Ascending aorta (tissue), 2 donors: ENCODE measurements around the gene CERK. TPM values are rescaled to one million over a fixed set of nuclear protein-coding genes. Genes with fewer than 3 reads are reported as not detected.
"Not testable (repeated sequence)": the region's sequence is repeated elsewhere in the genome, so short reads cannot be mapped to it uniquely, and the experiment has no call there.

ENCODE experiments used
- DNase-seq, 2 donors: peaks; one replicate each; pipeline ENCODE4 v3.0.0-alpha.2; 2019; ENCODE audit warnings: low spot score in 2 of 2
- H3K27ac ChIP-seq, 2 donors: fragments of 200-600 bp; sonication (generic); one replicate each; pipeline ENCODE4 v1.5.1; 2016 to 2017; ENCODE audit warnings: mild to moderate bottlenecking in 1 of 2
- H3K27me3 ChIP-seq: fragments of 200-600 bp; sonication (generic); one replicate; pipeline ENCODE4 v1.5.1; 2017
- H3K36me3 ChIP-seq, 2 donors: fragments of 200-600 bp; sonication (generic); one replicate each; pipeline ENCODE4 v1.5.1; 2016
- H3K4me1 ChIP-seq, 2 donors: fragments of 200-600 bp; sonication (generic); one replicate each; pipeline ENCODE4 v1.5.1; 2016 to 2017; ENCODE audit warnings: mild to moderate bottlenecking in 1 of 2
- H3K4me3 ChIP-seq, 2 donors: fragments of 200-600 bp; sonication (generic); one replicate each; pipeline ENCODE4 v1.5.1; 2016 to 2017; ENCODE audit warnings: mild to moderate bottlenecking in 1 of 2
- H3K9me3 ChIP-seq, 2 donors: fragments of 200-600 bp; sonication (generic); one replicate each; pipeline ENCODE4 v1.5.1; 2016
- intact Hi-C: fragments of 100-400 bp; cut with DNase I; formaldehyde crosslinking; loops from one replicate; pipeline ENCODE4 v1.15.1; 2023
- total RNA-seq: library from RNA; depleted of rRNA; stranded (reverse); fragments of >200 nt; gene quantifications from one replicate; pipeline ENCODE4 v1.1.0, GENCODE V29; 2016
- TF ChIP-seq, protein P1 (sequence below), 3 experiments: fragments of 200-600 bp in 2 of 3; fragments of 450-650 bp in 1 of 3; sonication (generic) in 2 of 3; IDR thresholded peaks; one replicate each; pipeline ENCODE4 v1.5.1; 2016 to 2019; ENCODE audit warnings: antibody characterized with exemption in 3 of 3, mild to moderate bottlenecking in 1 of 3, moderate library complexity in 1 of 3

Gene CERK, protein sequence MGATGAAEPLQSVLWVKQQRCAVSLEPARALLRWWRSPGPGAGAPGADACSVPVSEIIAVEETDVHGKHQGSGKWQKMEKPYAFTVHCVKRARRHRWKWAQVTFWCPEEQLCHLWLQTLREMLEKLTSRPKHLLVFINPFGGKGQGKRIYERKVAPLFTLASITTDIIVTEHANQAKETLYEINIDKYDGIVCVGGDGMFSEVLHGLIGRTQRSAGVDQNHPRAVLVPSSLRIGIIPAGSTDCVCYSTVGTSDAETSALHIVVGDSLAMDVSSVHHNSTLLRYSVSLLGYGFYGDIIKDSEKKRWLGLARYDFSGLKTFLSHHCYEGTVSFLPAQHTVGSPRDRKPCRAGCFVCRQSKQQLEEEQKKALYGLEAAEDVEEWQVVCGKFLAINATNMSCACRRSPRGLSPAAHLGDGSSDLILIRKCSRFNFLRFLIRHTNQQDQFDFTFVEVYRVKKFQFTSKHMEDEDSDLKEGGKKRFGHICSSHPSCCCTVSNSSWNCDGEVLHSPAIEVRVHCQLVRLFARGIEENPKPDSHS
- 27.5 TPM for total RNA-seq

DNA sequence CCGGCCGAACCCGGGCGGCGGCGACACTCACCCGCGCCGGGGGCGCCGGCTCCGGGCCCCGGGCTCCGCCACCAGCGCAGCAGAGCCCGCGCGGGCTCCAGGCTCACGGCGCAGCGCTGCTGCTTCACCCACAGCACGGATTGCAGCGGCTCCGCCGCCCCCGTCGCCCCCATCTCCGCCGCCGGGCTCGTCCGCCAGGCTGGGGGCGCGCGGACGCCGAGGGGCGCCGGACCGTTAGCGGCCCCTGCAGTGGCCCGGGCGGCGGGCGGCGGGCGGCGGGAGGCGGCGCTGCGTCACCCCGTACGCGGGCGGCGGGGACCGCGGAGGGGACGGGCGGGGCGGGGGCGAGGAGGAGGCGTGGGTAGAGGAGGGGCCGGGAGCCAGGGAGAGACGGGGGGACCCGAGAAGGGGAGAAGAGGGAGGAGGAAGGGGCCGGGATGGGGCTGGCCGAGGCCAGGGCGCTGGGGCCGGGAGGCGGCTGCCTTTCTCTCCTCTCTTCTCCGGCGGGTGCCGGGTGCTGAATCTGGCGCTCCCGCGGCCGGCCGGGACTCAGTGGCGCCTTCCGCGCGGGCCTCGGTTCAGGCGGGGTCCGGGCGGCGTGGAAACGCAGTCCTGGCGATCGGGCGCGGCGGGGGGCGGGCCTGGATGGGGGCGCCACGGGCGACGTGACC lies at the start of gene CERK:
Gene CERK (minus strand): TSS at position 277 of the 671 bp plus-strand sequence. CDS start 104 bp downstream, at position 173.
- Histone ChIP-seq H3K27me3 (no peaks in the 10 kb centered on the region), H3K4me3 (peak within 1 kb of the TSS; percentile 88 to 99), H3K36me3 (no peaks in the 10 kb centered on the region), H3K27ac (peak within 1 kb of the TSS; percentile 92 to 93), H3K9me3 (no peaks in the 10 kb centered on the region), H3K4me1 (peaks cover 5 to 36% of the 10 kb centered on the region in 2 donors)
- DNase-seq = peak in 1 of 2 donors; percentile 90
- TF ChIP-seq, protein P1, sequence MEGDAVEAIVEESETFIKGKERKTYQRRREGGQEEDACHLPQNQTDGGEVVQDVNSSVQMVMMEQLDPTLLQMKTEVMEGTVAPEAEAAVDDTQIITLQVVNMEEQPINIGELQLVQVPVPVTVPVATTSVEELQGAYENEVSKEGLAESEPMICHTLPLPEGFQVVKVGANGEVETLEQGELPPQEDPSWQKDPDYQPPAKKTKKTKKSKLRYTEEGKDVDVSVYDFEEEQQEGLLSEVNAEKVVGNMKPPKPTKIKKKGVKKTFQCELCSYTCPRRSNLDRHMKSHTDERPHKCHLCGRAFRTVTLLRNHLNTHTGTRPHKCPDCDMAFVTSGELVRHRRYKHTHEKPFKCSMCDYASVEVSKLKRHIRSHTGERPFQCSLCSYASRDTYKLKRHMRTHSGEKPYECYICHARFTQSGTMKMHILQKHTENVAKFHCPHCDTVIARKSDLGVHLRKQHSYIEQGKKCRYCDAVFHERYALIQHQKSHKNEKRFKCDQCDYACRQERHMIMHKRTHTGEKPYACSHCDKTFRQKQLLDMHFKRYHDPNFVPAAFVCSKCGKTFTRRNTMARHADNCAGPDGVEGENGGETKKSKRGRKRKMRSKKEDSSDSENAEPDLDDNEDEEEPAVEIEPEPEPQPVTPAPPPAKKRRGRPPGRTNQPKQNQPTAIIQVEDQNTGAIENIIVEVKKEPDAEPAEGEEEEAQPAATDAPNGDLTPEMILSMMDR (IDR thresholded peaks at IDR 0.05) = no peak
- intact Hi-C loops = loop anchor here (1.0 to 5.0 kb wide), 3 partner anchors 16 to 64 kb away; partner anchors contain the start of gene TBC1D22A

DNA sequence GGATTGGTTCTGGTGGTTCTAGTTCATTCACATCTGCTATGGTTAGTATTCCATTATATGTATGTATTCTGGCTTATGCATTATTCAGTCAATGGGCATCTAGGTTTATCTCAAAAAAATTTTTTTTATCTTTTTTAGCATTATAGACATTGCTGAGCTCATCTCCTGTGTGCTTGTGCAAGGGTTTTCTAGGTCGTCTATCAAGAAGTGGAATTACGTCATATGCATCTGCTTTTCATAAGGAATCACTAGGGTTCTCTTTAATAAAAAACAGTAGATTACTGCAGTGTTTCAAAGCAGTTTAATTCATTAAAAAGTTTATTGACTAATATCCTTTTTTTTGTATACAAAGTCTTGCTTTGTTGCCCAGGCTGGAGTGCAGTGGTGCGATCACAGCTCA lies 45.7 kb upstream of the CERK start:
- intact Hi-C loops = no loop called here
- TF ChIP-seq, protein P1 (IDR thresholded peaks at IDR 0.05) = no peak
- peaks cover 0 to 3% of the 10 kb centered on the region in 2 donors for H3K36me3 ChIP-seq
- DNase-seq = no peak
- no peaks in the 10 kb centered on the region for H3K9me3 ChIP-seq
- no peaks in the 10 kb centered on the region for H3K27me3 ChIP-seq
- no peaks in the 10 kb centered on the region for H3K4me1 ChIP-seq
- no peak overlapping the region for H3K4me3 ChIP-seq
- no peak overlapping the region for H3K27ac ChIP-seq

DNA sequence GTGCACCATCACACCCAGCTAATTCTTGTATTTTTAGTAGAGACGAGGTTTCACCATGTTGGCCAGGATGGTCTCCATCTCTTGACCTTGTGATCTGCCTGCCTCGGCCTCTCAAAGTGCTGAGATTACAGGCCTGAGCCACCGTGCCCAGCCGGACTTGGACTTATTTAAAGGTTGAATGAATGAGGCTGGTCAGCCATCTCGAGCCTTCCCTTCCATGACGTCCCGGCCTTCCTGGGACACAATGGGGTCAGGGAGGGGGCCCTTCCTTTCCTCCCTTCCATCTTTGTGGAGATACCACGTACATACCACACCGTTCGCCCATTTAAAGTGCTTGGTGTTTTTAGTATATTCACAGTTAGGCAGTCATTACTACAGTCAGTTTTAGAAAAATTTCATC lies 44.1 kb upstream of the CERK start:
- H3K4me3 ChIP-seq, intact Hi-C loops, H3K9me3 ChIP-seq, H3K36me3 ChIP-seq, H3K4me1 ChIP-seq, H3K27me3 ChIP-seq, H3K27ac ChIP-seq, DNase-seq: not testable (repeated sequence)

DNA sequence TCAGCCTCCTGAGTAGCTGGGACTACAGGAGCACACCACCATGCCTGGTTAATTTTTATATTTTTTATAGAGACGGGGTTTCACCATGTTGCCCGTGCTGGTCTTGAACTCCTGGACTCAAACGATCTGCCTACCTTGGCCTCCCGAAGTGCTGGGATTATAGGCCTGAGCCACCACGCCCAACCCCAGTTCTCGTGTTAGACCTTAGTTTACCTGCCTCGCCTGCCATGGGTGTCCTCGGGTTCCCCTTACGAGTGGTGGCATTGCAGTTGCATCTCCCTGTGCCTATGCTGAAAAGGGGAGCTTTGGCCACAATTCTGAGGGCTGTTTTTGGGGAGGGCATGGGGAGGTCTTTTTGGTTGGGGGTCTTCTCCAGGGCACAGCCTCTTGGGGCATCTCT lies 43.2 kb upstream of the CERK start:
- Histone ChIP-seq H3K4me3 (no peak overlapping the region), H3K27me3 (no peaks in the 10 kb centered on the region), H3K36me3 (peaks cover 0 to 3% of the 10 kb centered on the region in 2 donors), H3K9me3 (no peaks in the 10 kb centered on the region), H3K4me1 (no peaks in the 10 kb centered on the region), H3K27ac (no peak overlapping the region)
- TF ChIP-seq, protein P1 (IDR thresholded peaks at IDR 0.05) = no peak
- DNase-seq = no peak
- intact Hi-C loops = no loop called here

DNA sequence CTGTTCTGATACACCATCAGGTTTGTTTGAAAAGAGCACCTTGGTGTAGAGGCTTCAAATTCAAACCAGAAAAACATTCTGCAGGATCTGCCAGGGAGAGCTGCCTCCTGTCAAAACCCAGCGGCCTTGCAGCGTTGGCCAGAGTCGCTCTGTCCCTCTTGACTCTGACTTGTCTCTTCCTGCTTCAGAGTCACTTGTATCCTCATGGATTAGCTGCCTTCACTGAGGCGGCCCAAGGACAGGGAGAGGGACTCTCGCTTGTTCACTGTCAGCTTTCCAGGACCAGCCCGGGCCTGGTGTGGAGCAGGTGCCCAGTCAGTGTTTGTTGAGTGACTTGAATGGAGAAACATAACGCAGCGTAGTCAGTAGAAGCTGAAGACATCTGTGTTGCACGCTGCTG lies 42.4 kb upstream of the CERK start:
- Histone ChIP-seq H3K4me1 (no peaks in the 10 kb centered on the region), H3K27ac (no peak overlapping the region), H3K36me3 (peaks cover 0 to 3% of the 10 kb centered on the region in 2 donors), H3K9me3 (no peaks in the 10 kb centered on the region), H3K4me3 (no peak overlapping the region), H3K27me3 (no peaks in the 10 kb centered on the region)
- intact Hi-C loops = no loop called here
- DNase-seq = no peak
- TF ChIP-seq, protein P1 (IDR thresholded peaks at IDR 0.05) = no peak

DNA sequence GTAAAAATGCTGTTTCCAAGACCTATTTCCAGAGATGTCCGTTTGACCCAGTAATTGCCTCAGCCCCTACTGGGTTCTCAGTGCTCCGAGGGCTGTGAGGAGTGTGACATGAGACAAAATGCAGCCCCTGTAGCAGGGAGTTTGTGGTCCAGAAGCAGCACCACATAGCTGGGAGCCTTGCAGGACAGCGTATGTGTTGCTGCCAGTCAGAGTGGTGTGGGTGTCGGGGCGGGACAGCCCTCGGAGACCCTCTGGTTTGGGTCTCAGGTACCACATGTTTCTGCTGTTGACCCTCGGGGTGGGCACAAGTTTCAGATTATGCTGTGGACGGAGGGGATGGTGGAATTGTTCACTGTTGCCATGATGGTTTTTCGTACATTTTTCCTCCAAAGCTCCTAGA lies 41.6 kb upstream of the CERK start:
- Histone ChIP-seq H3K4me3 (no peak overlapping the region), H3K4me1 (no peaks in the 10 kb centered on the region), H3K9me3 (no peaks in the 10 kb centered on the region), H3K27ac (no peak overlapping the region), H3K27me3 (no peaks in the 10 kb centered on the region), H3K36me3 (peaks cover 0 to 3% of the 10 kb centered on the region in 2 donors)
- DNase-seq = no peak
- intact Hi-C loops = no loop called here
- TF ChIP-seq, protein P1 (IDR thresholded peaks at IDR 0.05) = no peak
